ENCODE data around the gene NAA20.
"Not testable (repeated sequence)": the region's sequence is repeated elsewhere in the genome, so short reads cannot be mapped to it uniquely, and the experiment has no call there.

NAA20 gene

DNA sequence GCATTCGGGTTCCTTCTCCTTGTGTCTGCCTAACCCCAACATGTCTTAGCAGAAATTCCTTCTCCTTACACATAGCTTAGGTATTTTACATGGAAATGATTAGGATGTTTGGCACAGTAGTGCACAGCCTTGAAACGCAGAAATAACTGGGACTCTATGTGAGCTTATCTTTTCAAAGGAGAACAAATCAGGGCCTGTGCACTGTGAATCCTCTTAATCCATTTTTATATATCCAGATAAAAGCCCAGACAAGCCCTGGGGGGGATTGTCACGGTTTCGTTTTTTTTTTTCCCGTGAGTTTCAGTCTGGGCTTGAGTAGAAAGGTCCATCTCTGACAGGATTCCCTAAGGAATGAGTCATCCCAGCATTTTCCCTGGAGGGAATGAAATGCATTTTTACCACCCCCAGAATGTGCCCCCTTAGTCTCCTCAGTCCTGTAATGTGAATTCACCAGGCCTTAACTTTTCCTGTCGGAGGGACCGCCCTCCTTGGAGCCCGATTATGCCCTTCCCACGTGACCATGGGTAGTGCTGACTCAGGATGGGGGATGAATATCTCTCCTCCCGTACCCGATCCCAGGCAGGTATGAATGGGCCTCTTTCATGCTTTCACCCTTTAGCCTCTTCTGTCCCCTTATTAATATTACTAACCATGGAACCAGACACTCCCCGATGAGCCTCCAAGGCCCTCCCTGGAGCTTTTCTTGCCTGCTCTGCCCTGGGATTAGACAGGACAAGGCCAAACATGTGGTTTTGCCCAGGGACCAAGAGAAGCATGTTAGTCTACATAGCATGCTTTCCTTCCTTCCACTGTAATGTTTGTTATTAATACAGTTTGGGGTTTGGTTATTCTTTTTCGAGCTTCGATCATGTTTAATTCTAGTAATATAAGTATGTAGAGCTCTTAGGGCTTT, 23.9 kb upstream of the NAA20 start:
- no peak for DNase-seq

DNA sequence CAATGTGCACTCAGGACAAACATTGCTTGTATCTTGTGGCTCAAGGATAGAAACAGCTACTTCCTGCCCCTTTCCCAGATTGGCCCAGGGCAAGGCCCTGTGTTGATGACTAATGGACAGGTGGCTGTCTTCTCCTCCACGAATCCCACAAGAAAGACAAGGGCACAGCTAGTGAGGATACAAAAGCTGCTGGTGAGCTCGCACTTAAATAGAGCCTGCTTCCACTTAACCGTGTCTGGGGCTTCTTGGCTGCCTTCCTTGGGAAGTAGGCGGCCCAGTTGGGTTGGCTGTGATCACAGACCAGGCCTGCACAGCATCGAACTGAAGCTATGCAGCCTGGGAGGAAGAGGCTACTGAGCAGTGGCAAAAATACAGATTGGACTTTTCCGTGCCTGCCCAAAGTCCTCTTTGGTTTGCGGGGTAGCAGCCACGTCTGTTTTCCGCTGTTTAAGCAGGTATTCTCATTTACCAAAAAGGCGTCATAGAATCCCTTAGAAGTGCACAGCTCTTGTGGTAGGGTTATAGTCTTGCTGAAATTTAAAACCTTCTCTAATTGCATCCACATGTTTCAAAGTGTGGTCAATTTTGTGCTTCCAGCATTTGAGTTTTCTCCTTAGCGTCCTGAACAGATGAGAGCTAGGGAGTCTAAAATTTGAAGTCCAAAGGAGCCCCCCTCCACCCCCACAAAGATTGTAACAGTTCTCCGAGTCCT, 23.0 kb upstream of the NAA20 start:
- no peak for DNase-seq

GRCh38 chr20:19995220-19995863, 21.8 kb upstream of the NAA20 start:
- DNase-seq: peak; percentile 74

DNA sequence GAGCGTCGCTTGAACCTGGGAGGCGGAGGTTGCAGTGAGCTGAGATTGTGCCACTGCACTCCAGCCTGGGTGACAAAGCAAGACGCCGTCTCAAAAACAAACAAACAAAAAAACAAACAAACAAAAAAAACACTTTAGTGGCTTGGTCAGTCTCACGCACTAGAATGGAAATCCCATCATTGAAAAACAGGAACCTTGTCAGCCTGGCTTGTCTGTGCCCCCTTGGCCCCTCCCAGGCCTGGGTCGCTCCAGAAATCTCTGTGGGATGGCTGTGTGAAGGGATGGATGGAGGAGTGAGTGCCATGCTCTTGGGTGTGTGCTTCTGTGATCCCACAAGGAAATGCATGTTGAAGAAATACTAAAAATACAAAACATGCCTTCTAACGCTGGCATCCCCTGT, 20.9 kb upstream of the NAA20 start:
- no peak for DNase-seq

- no peak for DNase-seq
Observed at GRCh38 chr20:19996917-19997316, 20.2 kb upstream of the NAA20 start.

- no peak for DNase-seq
Observed at GRCh38 chr20:19998990-19999705, 18.0 kb upstream of the NAA20 start.

DNA sequence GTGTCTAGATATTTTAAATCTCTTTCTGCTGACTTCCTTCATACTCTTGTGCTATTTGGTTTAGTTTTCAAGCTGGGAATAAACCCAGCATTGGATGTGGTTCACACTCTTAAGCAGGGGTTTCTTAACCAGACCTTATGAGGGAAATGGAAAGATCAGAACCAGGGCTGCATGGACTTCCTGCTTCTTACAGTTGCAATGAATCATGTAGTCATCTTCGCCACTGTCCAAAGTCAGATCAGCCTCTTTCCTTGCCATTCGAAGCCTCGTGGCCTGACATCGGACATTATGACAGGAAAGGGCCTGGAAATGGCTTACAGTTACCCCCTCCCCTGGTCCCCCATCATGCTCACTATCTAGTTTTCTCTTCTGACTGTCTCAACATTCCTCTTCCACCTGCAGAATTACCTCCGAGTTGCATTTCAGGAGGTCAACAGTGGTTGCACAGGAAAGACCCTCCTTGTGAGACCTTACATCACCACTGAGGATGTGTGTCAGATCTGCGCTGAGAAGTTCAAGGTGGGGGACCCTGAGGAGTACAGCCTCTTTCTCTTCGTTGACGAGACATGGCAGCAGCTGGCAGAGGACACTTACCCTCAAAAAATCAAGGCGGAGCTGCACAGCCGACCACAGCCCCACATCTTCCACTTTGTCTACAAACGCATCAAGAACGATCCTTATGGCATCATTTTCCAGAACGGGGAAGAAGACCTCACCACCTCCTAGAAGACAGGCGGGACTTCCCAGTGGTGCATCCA, 16.8 kb upstream of the NAA20 start:
- no peak for DNase-seq

- DNase-seq: no peak
Observed at GRCh38 chr20:20002101-20002998, 14.8 kb upstream of the NAA20 start.

GRCh38 chr20:20003031-20003954, 13.9 kb upstream of the NAA20 start:
- DNase-seq: no peak

DNA sequence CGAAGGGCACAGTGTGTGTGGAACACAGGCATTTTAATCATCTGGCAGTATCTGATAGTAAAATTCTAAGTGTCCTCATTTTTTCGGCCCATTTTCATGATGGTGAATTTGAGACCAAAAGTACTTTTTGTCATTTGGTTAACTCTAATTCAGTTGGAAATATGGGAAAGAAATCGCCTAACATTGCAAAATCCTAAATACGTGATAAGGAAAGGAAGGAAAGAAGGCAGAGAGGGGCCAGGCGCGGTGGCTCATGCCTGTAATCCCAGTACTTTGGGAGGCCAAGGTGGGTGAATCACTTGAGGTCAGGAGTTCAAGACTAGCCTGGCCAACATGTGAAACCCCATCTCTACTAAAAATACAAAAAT, 13.2 kb upstream of the NAA20 start:
- not testable (repeated sequence) for DNase-seq

GRCh38 chr20:20005342-20005741, 11.8 kb upstream of the NAA20 start:
- no peak for DNase-seq

- no peak for DNase-seq
Observed at GRCh38 chr20:20009784-20010253, 7.3 kb upstream of the NAA20 start.

DNA sequence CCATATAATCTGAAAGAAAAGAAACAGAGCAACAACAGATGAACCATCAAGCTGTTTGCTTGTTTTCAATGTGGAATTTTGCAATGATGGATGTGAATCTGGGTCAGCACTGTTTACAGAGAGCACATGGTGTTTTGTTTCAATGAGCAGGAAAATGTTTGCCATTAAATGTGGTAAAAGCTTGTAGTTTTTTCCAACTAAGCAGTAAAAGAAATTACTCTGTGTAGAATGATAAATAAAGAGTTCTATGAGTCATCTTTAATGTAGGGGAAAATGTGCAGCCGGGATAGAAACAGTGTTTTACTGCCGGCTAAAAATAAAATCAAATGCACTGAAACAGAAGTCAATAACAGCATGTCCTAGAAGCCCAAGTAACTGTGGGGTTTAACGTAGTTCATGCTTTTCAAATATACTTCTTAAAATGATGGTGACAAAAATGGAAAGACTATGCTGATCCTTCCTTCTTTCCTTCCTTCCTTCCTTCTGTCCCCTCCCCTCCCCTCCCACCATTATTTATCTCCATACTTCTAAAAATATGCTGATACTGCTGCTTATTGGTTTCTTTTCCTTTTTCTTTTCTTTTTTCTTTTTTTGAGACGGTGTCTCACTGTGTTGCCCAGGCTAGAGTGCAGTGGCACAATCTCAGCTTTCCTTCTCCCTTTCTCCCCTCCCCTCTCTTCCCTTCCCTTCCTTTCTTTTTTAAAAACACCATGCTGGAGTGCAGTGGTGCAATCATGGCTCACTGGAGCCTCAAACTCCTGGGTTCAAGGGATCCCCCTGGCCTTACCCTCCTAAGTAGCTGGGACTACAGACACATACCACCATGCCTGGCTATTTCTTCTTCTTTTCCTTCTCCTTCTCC, 6.3 kb upstream of the NAA20 start:
- DNase-seq: no peak

DNA sequence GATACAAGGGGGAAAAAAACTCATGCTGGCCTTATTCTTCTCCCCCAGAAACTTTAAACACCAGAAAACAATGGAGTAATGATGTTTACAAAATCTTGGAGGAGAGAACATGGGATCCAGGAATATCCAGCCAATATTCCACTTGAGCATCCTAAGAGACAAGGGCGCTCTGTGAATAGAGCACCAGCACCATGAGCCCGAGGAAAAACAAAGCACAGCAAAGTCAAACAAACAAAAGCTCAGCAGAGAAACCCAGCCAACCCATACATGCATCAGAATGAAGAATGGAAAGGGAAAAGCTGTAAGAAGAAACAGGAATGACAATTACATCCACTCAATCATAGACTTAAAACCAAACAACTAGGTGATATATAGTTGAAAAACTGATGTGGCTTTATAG, 4.6 kb upstream of the NAA20 start:
- no peak for DNase-seq

DNA sequence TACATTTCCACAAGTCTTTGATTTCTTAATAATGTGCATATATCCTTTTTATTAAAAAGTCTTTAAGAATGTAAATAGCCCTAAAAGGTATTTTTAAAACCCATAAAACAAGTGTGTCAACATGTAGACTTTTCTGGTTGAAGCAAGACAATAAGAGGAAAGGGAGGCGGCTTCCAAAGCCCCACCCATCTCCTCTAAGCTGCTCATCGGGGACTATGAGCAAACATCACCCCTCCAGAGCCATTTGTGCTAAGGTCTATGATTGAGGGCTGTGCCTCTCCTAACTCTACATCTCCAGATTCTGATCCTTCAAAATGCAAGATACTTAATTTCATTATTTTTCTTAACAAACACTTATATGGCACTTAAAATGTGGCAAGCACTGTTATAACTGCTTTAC, 2.5 kb upstream of the NAA20 start:
- no peak for DNase-seq

DNA sequence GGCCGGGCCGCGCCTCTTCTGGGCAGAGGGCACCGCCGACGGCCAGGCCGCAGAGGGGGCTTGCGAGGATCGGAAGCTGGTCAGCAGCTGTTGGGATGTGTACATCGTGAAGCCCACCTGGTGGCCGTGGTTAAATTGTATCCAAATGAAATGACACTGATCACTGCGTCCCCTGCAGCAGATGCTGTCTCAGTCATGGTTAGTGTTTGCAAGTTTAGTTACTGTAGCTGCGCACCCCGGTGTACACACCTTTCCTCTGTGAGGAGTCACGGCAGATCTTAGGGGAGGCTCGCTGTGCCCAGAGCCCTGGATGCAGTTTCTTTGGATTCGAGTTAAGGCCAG, 653 bp downstream of the NAA20 start:
- DNase-seq: no peak

- no peak for DNase-seq
Observed at GRCh38 chr20:20018366-20018765, 1.2 kb downstream of the NAA20 start.

GRCh38 chr20:20019123-20019522, 2.0 kb downstream of the NAA20 start:
- no peak for DNase-seq

DNA sequence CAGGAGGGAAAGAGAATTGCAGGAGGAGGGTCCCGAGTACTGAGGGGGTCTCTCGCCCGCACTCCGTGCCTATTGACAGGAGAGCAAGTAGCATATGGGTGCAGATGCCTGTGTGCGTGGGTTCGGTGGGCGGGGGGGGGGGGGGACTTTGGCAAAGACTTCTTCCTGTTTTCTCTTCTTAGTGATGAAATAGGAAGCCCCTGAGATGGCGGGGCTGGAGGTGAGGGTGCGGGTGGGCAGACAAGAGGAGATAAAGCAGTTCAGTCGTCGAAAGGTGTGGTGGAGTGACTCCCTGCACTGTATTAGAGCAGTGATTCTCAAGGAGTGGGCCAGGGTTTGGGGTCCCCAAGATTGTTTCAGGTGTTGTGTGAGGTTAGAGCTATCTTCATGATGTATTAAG, 3.7 kb downstream of the NAA20 start:
- DNase-seq: no peak

Measured in activated effector memory CD4-positive, alpha-beta T cell treated with anti-CD3 and anti-CD28 coated beads, Interleukin-2, amount 50 U/mL, for 16 hours (primary cell).